GM19043 (cell line): ENCODE data around the gene DMAC2L.
"Not testable (repeated sequence)": the region's sequence is repeated elsewhere in the genome, so short reads cannot be mapped to it uniquely, and the experiment has no call there.

Source experiments
- ATAC-seq: cut with Tn5 transposase; IDR thresholded peaks from one replicate; pipeline ENCODE4 v1.9.1; 2021; ENCODE audit warnings: low read depth; ENCODE audit not compliant: unreplicated experiment

Gene DMAC2L, protein sequence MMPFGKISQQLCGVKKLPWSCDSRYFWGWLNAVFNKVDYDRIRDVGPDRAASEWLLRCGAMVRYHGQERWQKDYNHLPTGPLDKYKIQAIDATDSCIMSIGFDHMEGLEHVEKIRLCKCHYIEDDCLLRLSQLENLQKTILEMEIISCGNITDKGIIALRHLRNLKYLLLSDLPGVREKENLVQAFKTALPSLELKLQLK

DNA sequence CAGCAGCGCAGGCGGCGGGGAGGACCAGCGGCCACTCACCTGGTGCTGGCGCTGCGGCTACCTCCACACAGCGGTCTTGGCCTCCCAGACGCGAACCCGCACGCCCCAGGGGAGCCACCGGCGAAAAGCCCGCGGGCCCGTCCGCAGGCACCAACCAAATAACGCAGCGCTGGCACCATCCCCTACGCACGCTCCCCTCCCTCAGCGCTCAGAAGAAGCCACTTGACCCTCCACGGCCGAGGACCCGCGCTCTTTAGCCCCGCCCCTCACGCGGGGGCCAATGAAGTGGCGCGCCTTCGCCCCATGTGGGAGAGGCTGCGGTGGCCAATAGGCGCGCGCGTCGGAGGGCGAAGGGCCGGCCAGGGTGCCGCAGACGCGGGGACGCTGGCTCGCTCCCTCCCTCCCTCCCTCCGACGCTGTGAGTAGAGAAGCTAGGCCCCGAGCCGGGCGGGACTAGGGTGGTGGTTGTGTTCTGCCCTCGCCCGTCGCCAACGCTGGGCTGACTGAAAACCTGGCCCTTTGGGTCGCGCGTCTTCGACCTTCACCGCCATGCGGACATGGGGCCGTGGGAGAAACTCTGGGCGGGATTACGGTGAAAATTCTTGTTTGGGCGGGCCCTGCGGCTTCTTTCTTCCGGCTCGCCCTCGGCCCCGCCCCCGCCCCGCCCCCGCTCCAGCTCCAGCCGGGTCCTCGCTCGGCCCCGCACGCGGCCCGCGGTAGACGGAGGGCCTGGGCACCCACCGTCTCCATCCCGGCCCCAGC, at the start of gene DMAC2L, which contains the start of gene L2HGDH:
Gene DMAC2L, plus strand, starts transcription at position 353 of the 762 bp plus-strand sequence. CDS start 9,164 bp downstream, outside the sequence.
Gene L2HGDH, minus strand, starts transcription at position 258 of the 762 bp plus-strand sequence. Its CDS starts 79 bp downstream, at position 179.
- ATAC-seq, result peak; percentile 91

- no peak for ATAC-seq
These were observed 49.3 kb upstream of the DMAC2L start for GRCh38 chr14:50262865-50263264.

DNA sequence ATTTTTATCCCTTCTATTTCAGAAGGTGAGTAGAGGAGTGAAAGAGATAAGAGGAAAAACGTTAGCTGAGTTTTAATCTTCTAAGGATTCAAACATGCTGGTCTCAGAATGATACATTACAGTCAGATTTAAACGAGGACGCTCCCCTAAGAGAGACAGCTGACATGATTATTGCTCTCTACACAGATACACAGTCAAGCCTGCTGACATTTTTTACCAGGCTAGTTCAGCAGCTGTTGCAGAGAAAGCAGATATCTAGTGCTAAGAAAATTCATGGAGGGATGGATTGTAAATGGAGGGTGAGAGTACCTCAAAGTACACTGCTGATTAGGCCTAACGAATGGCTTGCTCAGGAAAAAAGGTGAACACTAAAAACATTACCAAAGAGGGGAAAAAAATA, 48.8 kb upstream of the DMAC2L start:
- ATAC-seq, result no peak

GRCh38 chr14:50265029-50265428, 47.1 kb upstream of the DMAC2L start:
- ATAC-seq, result no peak

DNA sequence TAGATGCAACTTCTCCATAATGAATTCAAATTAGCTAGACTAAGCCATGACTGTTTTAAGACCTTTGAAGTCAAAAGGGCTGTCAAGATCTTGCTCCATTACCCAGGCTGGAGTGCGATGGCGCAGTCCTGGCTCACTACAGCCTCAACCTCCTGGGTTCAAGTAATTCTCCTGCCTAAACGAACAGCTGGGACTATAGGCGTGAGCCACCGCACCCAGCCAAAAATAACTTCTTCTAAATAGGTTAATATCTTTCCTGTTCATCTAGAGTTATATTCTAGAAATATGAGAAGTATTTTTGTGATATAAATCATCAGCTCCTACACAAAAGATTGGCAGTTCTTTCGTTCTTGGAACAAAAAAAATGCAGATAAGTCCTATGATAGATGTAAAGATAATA, 41.2 kb upstream of the DMAC2L start:
- no peak for ATAC-seq

DNA sequence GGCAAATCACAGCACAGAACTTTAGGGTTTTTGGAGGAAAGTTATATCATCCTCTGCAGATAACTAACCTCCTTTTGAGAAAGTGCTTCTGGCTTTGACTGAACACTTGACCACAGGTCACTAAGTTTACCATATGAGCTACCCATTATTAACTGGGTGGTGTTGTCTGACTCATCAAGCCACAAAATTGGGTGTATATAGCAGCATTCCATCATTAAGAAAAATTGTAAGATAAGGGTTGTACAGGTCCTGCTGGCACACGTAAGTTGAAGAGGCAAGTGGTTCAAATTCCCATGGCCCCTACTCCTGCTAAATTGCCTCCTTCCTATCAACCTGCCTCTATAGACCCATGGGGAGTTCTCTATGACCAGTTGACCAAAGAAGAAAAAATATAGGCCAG, 39.6 kb upstream of the DMAC2L start:
- ATAC-seq, result no peak

GRCh38 chr14:50285861-50286260, 26.3 kb upstream of the DMAC2L start:
- no peak for ATAC-seq

GRCh38 chr14:50288146-50288545, 24.0 kb upstream of the DMAC2L start:
- ATAC-seq, result no peak

- ATAC-seq, result no peak
These were observed 21.8 kb upstream of the DMAC2L start for GRCh38 chr14:50290306-50290705.

- ATAC-seq, result no peak
These were observed 12.5 kb upstream of the DMAC2L start for GRCh38 chr14:50299585-50299984.

DNA sequence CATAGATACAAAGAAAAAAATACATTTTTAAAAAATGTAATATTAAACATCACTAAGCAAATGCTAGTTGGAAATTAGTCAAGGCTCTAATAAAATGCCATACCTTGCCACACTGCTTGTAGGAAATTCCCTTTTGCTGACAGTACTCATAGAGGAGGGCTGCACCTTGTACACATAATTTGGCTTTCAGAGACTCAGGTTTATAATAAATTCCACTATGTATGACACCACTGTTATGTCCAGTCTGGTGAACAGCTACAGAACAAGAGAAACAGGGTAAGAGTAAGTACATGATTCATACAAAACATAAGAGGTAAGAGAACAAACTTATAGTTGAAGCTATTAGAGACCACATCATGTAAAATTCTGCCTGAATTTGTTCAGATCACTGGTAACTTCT, 10.2 kb upstream of the DMAC2L start:
- ATAC-seq, result no peak

DNA sequence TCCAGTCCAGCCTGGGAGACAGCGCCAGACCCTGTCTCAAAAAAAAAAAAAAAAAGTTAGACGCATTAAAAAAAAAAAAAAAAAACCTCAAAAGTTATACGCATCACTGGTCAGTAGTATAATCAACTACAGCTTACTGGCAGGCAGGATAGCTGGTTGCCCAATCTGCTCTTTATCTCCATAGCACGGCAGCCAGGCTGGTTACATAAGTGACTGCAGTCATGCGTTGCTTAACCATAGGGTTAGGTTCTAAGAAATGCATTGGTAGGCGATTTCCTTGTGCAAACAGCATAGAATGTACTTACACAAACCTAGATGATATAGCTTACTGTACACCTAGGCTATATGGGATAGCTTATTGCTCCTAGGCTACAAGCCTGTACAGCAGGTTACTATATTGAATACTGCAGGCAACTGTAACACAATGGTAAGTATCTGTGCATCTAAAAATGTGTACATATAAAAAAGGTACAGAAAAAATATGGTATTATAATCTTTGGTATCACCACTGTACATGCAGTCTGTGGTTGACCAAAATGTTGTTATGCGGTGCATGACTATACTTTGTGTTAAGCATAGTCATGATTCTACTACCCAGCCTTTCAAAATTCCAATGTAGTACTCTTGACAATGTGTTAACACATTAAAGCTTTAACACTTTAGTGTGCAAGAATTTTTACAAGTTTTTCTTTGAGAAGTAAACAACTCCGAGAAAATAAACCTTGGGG, 8.2 kb upstream of the DMAC2L start:
- ATAC-seq, result no peak

- ATAC-seq, result no peak
These were observed 3.7 kb upstream of the DMAC2L start for GRCh38 chr14:50308363-50308915.

GRCh38 chr14:50310445-50310844, 1.7 kb upstream of the DMAC2L start:
- no peak for ATAC-seq

GRCh38 chr14:50311337-50311971, 670 bp upstream of the DMAC2L start:
- ATAC-seq, result no peak

DNA sequence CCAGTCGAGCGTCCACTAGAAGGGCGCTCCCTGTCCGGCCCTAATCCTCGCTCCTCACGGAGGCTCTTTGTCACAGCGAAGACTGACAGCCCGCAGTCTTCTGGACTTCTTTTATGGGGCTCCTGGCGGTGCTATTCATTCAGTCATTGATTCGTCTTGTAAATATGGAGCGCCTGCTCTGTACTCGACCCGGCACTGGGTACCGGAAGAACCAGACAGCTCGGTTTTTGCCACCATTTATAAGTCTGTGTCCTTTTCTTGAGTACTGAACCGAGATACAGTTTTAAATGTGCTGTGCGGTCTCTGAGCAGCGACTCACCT, 570 bp downstream of the DMAC2L start:
- ATAC-seq, result peak; percentile 14

DNA sequence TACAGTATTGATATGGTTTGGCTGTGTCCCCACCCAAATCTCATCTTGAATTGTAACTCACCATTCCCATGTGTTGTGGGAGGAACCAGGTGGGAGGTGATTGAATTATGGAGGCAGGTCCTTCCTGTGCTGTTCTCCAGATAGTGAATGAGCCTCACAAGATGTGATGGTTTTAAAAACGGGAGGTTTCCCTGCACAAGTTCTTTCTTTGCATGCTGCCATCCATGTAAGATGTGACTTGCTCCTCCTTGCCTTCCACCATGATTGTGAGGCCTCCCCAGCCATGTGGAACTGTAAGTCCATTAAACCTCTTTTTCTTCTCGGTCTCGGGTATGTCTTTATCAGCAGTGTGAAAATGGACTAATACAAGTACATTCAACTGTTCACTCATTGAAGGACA, 2.0 kb downstream of the DMAC2L start:
- not testable (repeated sequence) for ATAC-seq

GRCh38 chr14:50318031-50318626, 6.0 kb downstream of the DMAC2L start:
- ATAC-seq, result no peak

DNA sequence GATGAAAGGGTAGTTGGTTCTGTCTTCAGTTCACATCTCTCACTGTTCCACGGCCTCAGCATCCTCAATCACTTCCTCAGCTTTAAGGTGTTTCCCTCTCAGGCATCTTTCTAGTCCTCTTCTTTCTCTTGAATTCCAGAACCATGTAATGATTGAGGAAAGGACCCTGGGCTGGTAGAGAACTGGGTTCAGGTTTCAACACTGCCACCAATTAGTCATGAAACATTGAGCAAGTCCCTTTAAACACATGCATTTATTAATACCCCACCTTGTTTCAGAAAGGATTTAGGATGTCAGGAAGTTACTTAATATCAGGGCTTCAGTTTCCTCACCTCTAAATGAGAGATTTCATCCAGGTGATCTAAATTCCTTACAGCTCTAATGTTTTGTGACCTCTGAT, 7.2 kb downstream of the DMAC2L start:
- ATAC-seq, result no peak

DNA sequence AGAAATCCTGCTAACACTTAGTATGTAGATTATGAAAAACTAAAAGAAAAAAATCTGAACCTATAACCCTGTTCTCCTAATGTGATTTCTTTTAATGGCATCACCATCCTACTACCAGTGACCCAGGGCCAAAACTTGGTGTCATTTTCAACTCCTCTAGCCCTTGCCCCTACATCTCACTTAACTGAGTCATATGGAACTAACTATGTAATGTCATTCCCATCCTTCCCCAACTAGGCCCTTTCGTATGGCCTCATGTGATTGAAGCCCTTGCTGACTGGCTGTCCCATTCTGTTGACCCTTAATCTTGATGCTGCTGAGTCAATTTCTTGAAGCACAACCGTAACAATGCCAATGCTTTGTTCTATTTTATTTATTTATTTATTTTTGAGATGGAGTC, 7.6 kb downstream of the DMAC2L start:
- no peak for ATAC-seq
